Body of pancreas (tissue), 4 donors: ENCODE data around the gene CLEC11A. TPM values are rescaled to one million over a fixed set of nuclear protein-coding genes. Genes with fewer than 3 reads are reported as not detected.

Experiments used
- ATAC-seq: fragments of 150-250 bp; one replicate; pipeline ENCODE4 v1.9.1; 2016
- DNase-seq, 4 donors: peaks; one replicate each; pipeline ENCODE4 v3.0.0-alpha.2; 2019
- H3K27ac ChIP-seq, 4 donors: fragments of 200-600 bp; sonication (generic); 1 replicate in 3 of 4; 2 replicates in 1 of 4; pipeline versions ENCODE4 v1.5.1 to v1.6.1; 2016 to 2019; ENCODE audit warnings: mild to moderate bottlenecking in 1 of 4, mixed read lengths in 1 of 4, moderate library complexity in 1 of 4
- H3K27me3 ChIP-seq, 2 donors: fragments of 200-600 bp; sonication (generic); one replicate each; pipeline ENCODE4 v1.6.0; 2016; ENCODE audit warnings: mild to moderate bottlenecking in 1 of 2
- H3K36me3 ChIP-seq, 2 donors: fragments of 200-600 bp; sonication (generic); replicated peaks in 1 of 2; 2 replicates each; pipeline ENCODE4 v1.5.1; 2016; ENCODE audit warnings: low read depth in 2 of 2; ENCODE audit not compliant: insufficient read depth in 1 of 2
- H3K4me1 ChIP-seq: fragments of 200-600 bp; sonication (generic); one replicate; pipeline ENCODE4 v1.6.0; 2016
- H3K4me3 ChIP-seq, 2 donors: fragments of 200-600 bp; sonication (generic); 1 replicate in 1 of 2; 2 replicates in 1 of 2; pipeline ENCODE4 v1.5.1; 2016 to 2019
- H3K9me3 ChIP-seq, 3 donors: fragments of 200-600 bp; sonication (generic); 1 replicate in 2 of 3; 2 replicates in 1 of 3; pipeline ENCODE4 v1.5.1; 2016
- CTCF ChIP-seq, 7 experiments: fragments of 450-650 bp in 4 of 7; fragments of 200-600 bp in 3 of 7; sonication (generic) in 3 of 7; IDR thresholded peaks; one replicate each; pipeline ENCODE4 v1.5.1; 2016 to 2019; ENCODE audit warnings: antibody characterized with exemption in 7 of 7
- POLR2A ChIP-seq, 3 donors: fragments of 450-650 bp; IDR thresholded peaks; one replicate each; pipeline ENCODE4 v1.6.1; 2016; ENCODE audit warnings: antibody characterized with exemption in 3 of 3, mild to moderate bottlenecking in 2 of 3
- whole genome bisulfite sequencing, 2 donors: methylation state at CpG; one replicate each; pipeline ENCODE4 v1.1.5; 2017; 5-methylcytosine and 5-hydroxymethylcytosine counted together
- intact Hi-C: fragments of 100-400 bp; cut with DNase I; formaldehyde crosslinking; loops from one replicate; pipeline ENCODE4 v1.15.1; 2023
- total RNA-seq, 2 donors: library from RNA; depleted of rRNA; stranded (reverse); fragments of >200 nt; gene quantifications; one replicate each; pipeline ENCODE4 v1.1.0, GENCODE V29; 2016

CLEC11A gene
- total RNA-seq, 2 donors from 2014 or later: 5.2 to 24.1 TPM

DNA sequence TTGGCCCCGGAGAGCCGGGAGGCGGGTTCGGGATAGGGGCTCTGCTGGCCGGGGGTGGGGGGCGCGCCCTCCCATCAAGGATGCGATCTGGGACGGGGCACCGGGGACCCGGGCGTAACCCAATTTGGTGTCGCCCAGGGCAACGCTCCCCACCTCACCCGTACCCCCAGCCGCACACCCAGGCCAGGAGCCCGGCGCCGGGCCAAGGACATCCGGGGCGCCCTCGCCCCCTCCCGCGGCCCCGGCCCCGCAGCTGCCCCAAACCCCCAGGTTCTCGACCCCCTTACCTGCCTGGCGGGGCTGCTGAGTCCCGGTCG, 4.1 kb upstream of the CLEC11A start:
- peaks cover 18% of the 10 kb centered on the region for H3K4me1 ChIP-seq
- no peak overlapping the region for H3K27ac ChIP-seq
- no peak for ATAC-seq
- DNase-seq: no peak
- WGBS, 2 donors: no CpG with 5 or more reads among the region's 30 CpGs
- intact Hi-C loops: no loop called here
- TF ChIP-seq POLR2A (IDR thresholded peaks at IDR 0.05): no peak
- no peak for TF ChIP-seq CTCF (IDR thresholded peaks at IDR 0.05)
- no peaks in the 10 kb centered on the region for H3K9me3 ChIP-seq
- peaks cover 0 to 13% of the 10 kb centered on the region in 2 donors for H3K27me3 ChIP-seq
- H3K36me3 ChIP-seq: no peaks in the 10 kb centered on the region
- H3K4me3 ChIP-seq: no peak overlapping the region

DNA sequence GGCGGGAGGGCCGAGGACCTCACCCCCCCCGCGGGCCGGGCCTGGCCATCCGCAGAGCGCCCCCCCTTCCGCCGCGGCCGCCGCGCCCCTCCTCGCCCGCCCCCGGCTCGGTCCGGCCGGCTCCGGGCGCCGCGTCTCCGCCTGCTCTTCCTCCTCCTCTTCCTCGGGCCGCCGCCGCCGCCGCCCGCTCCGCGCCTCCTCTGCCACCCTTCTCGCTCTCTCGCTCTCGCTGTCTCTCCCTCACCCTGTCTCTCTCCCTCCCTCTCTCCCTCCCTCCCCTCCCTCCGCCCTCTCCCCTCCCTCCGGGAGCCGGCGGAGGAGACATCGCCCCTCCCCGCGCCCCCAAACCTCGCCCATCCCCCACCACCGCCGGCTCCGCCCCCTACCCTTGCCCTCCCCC, 3.6 kb upstream of the CLEC11A start, which contains the start of gene SHANK1:
SHANK1 (minus strand) TSS at position 237 of the 400 bp plus-strand sequence. CDS start 2,883 bp downstream, outside the sequence.
- no peaks in the 10 kb centered on the region for H3K36me3 ChIP-seq
- 2 to 10% methylated on average over 8 to 23 of the region's 47 CpGs for WGBS, 2 donors
- no peak within 1 kb of the TSS for H3K27ac ChIP-seq
- H3K4me3 ChIP-seq: no peak within 1 kb of the TSS
- DNase-seq (no peak), ATAC-seq (no peak)
- peaks cover 0 to 13% of the 10 kb centered on the region in 2 donors for H3K27me3 ChIP-seq
- intact Hi-C loops: no loop called here
- H3K4me1 ChIP-seq: peaks cover 23% of the 10 kb centered on the region
- no peaks in the 10 kb centered on the region for H3K9me3 ChIP-seq
- TF ChIP-seq POLR2A (IDR thresholded peaks at IDR 0.05): no peak
- TF ChIP-seq CTCF (IDR thresholded peaks at IDR 0.05): no peak

- no peak overlapping the region for H3K4me3 ChIP-seq
- no peaks in the 10 kb centered on the region for H3K36me3 ChIP-seq
- no peak overlapping the region for H3K27ac ChIP-seq
- no peak for TF ChIP-seq POLR2A (IDR thresholded peaks at IDR 0.05)
- no peak for DNase-seq
- WGBS, 2 donors: 62 to 67% methylated on average over 21 of the region's 21 CpGs
- H3K4me1 ChIP-seq: peaks cover 29% of the 10 kb centered on the region
- intact Hi-C loops: no loop called here
- peaks cover 0 to 13% of the 10 kb centered on the region in 2 donors for H3K27me3 ChIP-seq
- ATAC-seq: no peak
- H3K9me3 ChIP-seq: no peaks in the 10 kb centered on the region
These were observed 2.8 kb upstream of the CLEC11A start for GRCh38 chr19:50720181-50720920.

DNA sequence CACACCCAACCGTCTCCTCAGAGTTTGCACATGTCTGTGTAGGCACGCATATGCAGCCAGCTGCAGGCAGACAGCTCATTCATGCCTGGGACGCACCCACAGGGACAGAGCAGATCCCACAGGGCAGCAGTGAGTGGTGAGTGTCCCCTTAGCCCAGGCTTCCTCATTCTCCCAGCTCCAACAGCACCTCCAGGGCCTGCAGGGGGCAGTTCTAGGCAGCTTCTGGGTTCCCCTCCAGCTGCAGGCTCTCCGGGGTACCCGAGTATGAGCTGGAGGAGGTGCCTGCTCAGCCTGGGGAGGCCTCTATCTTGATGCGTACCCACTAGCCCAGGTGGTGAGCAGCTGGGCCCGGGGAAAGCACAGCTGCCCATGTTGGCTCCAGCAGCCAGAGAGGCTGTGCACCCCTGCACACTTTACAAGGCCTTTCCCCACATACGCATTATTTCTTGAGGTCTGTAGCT, 2.2 kb upstream of the CLEC11A start:
- no peak overlapping the region for H3K4me3 ChIP-seq
- no peaks in the 10 kb centered on the region for H3K36me3 ChIP-seq
- 36 to 66% methylated on average over 4 to 8 of the region's 8 CpGs for WGBS, 2 donors
- H3K9me3 ChIP-seq: no peaks in the 10 kb centered on the region
- DNase-seq (no peak), ATAC-seq (no peak)
- peaks cover 34% of the 10 kb centered on the region for H3K4me1 ChIP-seq
- H3K27ac ChIP-seq: no peak overlapping the region
- intact Hi-C loops: no loop called here
- TF ChIP-seq CTCF (IDR thresholded peaks at IDR 0.05): no peak
- no peak for TF ChIP-seq POLR2A (IDR thresholded peaks at IDR 0.05)
- H3K27me3 ChIP-seq: peaks cover 0 to 13% of the 10 kb centered on the region in 2 donors

- DNase-seq (no peak), ATAC-seq (no peak)
- peaks cover 34% of the 10 kb centered on the region for H3K4me1 ChIP-seq
- TF ChIP-seq CTCF (IDR thresholded peaks at IDR 0.05) (no peak), POLR2A (IDR thresholded peaks at IDR 0.05) (no peak)
- H3K9me3 ChIP-seq: no peaks in the 10 kb centered on the region
- H3K27ac ChIP-seq: no peak overlapping the region
- intact Hi-C loops: no loop called here
- WGBS, 2 donors: 42 to 59% methylated on average over 7 to 8 of the region's 10 CpGs
- no peaks in the 10 kb centered on the region for H3K36me3 ChIP-seq
- H3K27me3 ChIP-seq: peaks cover 0 to 13% of the 10 kb centered on the region in 2 donors
- no peak overlapping the region for H3K4me3 ChIP-seq
These were observed 1.6 kb upstream of the CLEC11A start for GRCh38 chr19:50721441-50722137.
